Right lobe of liver (tissue), 4 donors: Measurements from ENCODE around the gene KDM2B.

Experiments used
- CTCF ChIP-seq, 4 donors: fragments of 200-600 bp in 3 of 4; fragments of 450-650 bp in 1 of 4; IDR thresholded peaks; one replicate each; pipeline versions ENCODE4 v1.5.1 to v1.8.0; 2016 to 2022; ENCODE audit warnings: antibody characterized with exemption in 4 of 4, mild to moderate bottlenecking in 2 of 4
- POLR2A ChIP-seq: fragments of 450-650 bp; IDR thresholded peaks from one replicate; pipeline ENCODE4 v1.6.1; 2017; ENCODE audit warnings: antibody characterized with exemption, mild to moderate bottlenecking
- donor health status: DM: no; HTN: no; CAD: no.
- donor health status: DM: no; HTN: no; CAD: no.
- donor health status: DM: no; HTN: yes; CAD: no.

- TF ChIP-seq CTCF (IDR thresholded peaks at IDR 0.05): no peak
- TF ChIP-seq POLR2A: no peak
Observed at GRCh38 chr12:121490401-121491281, 90.2 kb downstream of the KDM2B start.
